Activated CD4-positive, CD25-positive, alpha-beta regulatory T cell treated with anti-CD3 and anti-CD28 coated beads, Interleukin-2, amount 50 U/mL, for 24 hours (primary cell): ENCODE data around the gene GSTCD.
"Not testable (repeated sequence)": the region's sequence is repeated elsewhere in the genome, so short reads cannot be mapped to it uniquely, and the experiment has no call there.

Experiments used
- ATAC-seq, 2 donors: fragments of 150-1000 bp; cut with Tn5 transposase; one replicate each; pipeline ENCODE4 v1.10.0; 2021; ENCODE audit warnings: mild to moderate bottlenecking in 1 of 2, moderate library complexity in 1 of 2

Gene GSTCD

DNA sequence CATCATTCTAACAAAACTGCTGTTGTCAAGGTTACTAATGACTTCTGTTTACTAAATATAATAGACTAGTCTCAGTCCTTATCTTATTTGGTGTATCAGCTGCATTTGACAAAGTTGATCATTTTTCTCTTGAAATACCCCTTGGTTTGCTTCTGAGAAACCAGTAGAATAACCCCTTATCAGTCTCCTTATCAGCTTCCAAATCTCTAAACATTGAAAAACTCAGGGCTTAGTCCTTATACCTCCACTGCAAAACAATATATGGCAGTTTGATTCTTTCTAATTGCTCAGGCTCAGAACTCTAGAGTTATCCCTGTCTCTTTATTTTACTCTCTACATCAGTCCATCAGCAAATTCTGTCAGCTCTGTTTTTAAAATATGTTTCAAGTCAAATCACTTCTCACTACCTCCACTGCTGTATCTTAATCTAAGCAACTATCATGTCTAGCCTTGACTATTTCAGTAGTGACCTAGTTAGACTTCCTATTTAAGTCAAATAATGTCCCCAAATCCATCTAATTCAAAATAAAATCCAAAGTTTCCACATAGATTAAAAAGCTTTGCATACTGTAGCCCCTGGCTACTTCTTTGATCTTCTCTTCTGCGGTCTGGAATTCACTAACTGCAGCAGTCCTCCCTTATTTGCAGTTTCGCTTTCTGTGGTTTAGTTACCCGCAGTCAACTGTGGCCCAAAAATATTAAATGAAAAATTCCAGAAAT is 99.6 kb downstream of the GSTCD start:
- no peak for ATAC-seq

DNA sequence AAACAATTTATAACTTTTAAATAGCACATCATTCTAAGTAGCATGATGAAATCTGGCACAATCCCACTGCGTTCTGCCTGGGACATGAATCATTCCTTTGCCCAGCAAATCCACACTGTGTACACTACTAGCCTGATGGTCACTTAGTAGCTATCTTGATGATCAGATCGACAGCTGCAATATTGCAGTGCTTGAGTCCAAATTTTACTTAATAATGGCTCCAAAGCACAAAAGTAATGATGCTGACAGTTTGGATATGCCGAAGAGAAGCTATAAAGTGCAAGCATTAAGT is 100.1 kb downstream of the GSTCD start:
- no peak for ATAC-seq

DNA sequence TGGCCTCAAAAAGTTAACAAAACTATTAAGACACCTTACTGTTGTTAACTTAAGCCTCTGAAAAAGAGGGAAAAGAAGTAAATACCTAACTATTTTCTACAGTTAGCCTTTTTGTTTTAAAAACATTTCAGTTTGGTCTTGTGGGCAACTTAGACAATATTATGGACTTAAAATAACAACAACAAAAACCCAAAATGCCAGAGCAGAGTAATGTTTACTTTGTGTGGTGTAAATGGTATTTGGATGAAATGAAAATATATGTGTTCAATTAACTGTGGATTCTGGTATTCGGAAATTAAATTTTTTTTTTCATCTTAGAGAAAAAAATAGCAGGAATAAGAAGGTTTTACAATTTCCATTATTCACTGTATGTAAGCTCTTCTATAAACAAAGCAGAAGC is 107.1 kb downstream of the GSTCD start:
- no peak for ATAC-seq

DNA sequence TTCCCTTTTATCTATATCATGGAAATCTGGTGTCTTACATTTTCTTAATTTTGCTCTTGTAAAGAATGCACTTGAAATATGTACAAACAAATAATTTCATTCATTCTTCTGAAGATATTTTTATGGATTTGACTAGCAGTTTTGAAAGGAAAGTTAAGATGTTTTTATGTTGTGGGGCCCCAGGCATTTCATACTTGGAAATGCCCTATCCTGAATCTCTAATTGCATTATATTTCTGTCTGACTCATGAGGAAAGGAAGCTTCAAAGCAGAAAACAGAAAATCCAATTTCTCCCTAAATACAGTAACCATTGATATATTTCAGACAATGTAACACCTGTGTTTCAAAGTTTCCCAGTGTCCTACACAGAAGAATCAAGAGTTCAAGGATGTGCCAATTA is 113.5 kb downstream of the GSTCD start:
- no peak for ATAC-seq

DNA sequence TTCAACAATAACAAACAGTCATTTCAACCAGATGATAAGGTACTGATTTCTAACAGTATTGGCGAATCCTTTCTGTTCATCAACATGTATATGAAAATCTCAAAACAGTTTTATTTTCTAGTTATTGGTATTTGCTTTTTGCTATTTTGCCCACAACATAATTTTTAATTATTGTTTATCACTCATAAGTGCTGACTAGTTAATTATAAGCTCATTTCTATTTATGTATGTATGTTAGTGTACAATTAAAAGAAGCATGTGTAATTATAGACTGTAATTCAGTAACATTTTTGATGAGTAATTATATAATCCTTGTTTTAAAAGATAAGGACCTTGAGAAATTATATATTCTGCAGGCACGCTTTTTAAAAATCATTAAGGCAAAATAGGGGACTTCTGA is 119.5 kb downstream of the GSTCD start:
- no peak for ATAC-seq

DNA sequence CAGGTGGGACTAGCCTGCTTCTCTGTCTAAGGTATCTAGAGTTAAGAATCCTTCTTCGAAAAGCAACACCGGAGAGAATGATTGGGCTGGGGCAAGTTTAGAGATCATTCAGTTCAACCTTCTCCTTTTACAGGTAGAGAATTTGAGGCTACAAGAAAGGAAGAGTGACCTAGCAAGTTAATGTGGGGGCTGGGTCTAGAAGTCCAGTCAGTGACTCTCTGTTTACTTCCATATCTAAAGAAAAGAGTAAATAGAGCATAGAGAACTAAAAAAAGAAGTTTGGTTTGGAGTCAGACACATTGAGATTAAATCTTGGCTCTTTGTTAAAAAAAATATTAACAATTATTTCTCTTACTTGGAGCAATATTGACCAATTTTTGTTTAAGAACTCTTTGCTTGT is 122.6 kb downstream of the GSTCD start:
- ATAC-seq = no peak

DNA sequence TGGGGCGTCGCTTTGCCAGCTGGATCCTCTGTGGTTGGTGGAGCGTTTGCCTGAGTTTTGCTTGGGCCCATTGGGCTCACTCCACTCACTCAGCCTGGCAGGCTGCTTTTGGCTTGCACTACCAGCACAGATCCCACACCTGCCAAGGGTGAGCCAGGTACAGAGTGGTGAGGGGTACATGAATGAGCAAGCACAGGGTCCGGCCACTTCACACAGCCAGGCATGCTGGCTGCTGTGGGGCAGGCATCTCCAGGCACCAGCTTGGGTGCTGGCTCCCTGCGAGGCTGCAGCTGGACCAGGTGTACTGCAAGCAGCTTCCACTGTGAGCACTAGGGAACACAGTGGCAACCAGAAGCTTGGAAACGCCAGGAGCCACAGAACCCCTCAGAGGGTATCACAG is 126.6 kb downstream of the GSTCD start:
- no peak for ATAC-seq

DNA sequence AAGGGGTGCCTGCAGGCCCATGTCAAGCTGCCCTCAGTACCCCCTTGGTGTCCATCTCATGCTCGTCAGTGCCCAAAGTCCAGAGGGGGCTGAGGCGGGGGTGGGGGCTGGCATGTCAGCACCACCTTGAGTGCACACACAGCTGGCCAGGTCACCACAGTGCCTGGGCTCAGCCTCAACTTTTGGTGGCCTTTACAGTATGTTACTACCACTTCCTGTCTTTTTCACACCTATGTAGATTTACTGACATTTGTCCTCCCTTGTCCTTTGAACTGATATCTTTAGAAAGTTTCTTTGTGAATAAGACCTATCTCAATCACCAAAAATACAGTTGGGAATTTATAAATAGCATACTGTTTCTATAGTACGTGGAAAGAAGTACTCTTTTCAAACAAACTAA is 128.0 kb downstream of the GSTCD start:
- no peak for ATAC-seq

DNA sequence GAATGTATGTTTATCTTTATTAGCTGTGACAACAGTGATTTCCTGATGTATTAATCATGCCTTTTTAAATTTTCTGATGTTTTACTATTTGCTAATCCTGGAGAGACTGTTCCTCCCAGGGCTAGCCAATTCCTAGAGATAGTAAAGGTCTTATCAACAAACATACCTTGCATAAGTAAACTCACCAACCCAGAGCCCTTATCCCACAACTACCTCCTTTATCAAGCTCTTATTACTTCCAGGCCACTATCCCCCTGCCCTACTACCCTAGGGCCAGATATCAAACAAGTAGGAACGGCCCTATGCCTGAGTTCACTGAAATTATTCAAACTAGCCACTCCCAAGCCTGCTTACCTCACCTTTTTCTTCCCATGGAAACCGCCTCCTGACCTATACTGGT is 128.5 kb downstream of the GSTCD start:
- ATAC-seq = no peak

DNA sequence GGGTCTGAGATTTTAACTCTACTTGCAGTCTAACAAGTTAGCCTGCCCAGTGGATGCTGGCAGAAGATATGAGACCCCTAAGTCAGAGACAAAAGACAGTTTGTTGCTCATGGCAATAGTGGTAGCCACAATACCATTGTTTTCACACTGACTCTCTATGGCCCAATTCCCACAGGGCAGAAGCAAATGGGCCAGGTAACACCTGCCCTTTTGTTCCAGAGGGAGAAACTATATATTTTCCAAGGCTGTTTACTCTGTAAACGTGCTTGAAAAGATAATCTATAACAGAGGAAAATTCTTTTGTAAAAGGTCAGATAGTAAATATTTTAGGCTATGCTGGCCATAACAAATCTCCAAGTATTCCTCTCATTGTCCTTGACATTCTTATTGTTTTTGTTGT is 129.5 kb downstream of the GSTCD start:
- no peak for ATAC-seq

DNA sequence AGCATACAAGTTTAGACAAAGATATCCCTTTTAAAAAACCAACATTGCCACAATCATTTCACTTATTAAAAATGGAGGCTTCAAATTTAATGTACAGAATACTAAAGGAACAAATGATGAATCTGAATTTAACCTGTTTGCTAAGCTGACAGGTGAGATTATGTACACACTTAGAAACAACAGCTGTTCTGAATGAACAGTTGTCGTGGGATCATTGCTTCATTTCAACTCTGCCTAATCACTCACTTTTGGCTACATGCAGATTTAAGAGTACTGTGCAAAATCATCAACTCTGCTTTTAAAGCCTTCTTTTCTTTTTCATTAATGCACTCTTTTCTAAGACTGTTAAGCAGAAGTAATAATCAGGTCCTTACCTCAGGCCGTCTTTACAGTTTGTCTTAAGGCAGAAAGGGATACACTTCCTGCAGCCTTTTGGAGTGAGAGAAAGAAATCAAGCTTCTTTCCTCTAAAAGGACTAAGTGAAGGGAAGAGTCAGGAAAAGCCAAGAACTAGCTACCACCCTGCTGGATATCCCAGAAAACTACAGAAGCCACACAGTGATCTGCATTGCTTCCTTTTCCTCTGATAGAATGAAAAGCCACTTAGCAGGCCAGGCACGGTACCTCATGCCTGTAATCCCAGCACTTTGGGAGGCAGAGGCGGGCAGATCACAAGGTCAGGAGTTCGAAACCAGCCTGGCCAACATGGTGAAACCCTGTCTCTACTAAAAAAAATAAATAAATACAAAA is 132.0 kb downstream of the GSTCD start:
- no peak for ATAC-seq

DNA sequence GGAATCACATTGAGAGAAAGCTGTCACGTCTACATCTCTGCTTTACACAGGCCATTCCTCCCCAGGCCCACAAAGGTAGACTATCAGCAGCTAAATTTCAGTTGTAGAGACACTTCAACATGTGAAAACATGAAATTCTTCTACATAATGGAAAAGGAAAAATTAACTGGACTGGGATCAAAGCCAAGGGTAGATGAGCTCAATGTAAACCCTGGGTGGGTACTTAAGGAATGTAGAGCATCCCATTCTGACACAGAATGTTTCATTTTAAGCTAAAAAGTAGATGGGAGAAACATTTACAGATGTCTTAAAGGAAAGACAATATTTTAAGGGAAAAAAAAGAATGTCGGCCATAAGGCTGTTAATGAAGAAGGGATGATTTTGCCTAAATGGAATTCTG is 135.4 kb downstream of the GSTCD start:
- ATAC-seq = no peak

DNA sequence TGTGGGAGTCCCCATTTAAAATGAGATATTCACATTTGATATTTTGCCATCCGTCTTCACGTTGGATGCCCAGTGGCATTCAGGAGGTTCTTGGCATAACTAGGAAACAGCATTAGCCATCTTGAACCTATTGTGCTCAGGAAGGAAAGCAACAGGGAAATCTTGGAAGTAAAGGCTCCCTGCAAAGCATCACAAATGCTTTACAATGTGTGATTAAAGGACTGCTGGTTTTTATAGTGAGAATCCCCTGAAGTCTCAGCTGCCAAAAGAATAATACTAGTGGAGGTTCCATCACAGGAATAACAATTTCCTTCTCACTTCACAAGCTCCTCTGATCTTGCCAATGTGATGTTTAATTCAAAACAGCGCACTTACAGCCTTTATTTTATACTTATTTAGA is 137.0 kb downstream of the GSTCD start:
- ATAC-seq = no peak

DNA sequence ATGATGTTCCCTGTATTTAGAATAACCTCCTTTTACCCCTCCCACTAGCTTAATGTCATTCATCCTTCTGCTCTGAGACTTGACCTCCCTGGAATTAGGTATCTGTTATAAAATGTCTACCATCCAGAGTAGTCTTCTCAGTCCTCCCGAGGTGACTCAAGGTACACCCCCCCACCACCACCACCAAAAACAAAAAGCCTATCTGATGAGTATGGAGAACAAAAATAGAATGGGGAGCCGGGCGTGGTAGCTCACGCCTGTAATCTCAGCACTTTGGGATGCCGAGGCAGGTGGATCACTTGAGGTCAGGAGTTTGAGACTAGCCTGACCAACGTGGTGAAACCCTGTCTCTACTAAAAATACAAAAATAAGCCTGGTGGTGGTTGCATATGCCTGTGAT is 139.8 kb downstream of the GSTCD start:
- not testable (repeated sequence) for ATAC-seq

DNA sequence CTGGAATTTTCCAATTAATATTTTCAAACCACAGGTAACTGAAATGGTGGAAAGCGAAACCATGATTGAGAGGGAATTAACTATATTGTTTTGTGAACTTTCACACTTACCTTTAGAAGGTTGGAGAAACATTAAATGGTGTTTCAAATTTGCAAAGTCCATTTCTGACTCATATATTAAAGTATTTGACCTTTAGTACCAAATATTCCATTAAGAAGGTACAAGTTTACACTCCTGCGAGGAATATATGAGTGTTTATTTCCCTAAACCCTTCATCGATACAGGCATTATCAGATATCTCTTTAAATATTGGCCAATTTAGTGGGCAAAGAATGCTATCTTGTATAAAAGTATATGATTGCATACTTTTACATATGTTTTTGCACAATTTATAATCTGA is 142.6 kb downstream of the GSTCD start:
- no peak for ATAC-seq

DNA sequence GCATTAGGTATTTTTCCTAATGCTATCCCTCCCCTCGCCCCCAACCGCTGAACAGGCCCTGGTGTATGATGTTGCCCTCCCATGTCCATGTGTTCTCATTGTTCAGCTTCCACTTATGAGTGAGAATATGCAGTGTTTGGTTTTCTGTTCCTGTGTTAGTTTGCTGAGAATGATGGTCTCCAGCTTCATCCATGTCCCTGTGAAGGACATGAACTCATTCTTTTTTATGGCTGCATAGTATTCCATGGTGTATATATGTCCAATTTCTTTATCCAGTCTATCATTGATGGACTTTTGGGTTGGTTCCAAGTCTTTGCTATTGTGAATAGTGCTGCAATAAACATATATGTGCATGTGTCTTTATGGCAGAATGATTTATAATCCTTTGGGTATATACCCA is 143.6 kb downstream of the GSTCD start:
- not testable (repeated sequence) for ATAC-seq

DNA sequence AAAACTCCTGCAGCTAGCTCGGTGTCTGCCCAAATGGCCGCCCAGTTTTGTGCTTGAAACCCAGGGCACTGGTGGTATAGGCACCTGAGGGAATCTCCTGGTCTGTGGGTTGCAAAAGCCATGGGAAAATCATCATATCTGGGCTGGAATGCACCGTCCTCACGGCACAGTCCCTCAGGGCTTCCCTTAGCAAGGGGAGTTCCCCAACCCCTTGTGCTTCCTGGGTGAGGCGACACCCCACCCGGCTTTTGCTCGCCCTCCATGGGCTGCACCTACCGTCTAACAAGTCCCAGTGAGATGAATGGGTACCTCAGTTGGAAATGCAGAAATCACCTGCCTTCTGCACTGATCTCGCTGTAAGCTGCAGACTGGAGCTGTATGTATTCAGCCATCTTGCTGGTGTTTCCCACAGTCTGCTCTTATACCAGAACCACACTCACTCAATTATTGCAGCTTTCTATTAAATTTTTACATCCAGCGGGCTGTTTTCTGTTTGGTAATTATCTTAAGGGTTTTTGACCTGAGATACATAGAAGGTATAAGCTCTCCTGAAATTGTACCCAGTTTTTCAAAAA is 150.0 kb downstream of the GSTCD start:
- no peak for ATAC-seq

DNA sequence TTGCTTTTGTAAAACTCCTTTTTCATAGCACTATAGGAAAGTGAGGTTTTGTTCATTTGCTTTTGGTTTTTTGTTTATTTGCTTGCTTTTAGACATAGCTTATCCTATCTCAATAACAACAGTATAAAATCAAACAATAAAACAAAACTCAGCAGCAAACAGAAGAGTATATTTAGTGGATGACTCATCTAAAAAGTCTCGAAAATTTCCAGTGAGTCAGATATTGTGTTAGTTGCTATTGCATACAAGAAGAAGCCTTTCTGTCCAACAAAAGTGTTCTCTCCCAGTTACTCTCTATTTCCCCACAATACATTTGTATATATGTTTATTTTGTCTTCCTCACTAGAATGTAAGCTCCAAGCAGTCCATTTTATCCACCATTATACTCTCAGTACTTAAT is 150.6 kb downstream of the GSTCD start:
- ATAC-seq = no peak

DNA sequence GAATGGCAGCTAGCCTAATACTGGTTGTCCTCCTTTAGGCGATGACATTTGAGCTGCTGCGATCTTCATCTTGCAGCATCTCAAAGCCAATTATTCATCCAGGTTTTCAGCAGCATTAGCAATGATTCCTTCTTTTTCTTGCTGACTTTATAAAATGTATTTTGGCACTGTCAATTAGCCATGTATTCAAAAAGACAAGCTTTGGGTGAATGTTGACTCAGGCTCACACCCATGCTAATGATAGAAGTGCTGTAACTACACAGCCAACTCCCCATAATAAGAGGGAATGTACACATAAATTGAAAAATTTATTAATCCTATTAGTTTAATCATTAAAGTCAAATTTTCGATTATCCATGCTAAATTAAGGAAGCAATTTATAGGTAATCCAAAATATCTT is 162.4 kb downstream of the GSTCD start:
- no peak for ATAC-seq

DNA sequence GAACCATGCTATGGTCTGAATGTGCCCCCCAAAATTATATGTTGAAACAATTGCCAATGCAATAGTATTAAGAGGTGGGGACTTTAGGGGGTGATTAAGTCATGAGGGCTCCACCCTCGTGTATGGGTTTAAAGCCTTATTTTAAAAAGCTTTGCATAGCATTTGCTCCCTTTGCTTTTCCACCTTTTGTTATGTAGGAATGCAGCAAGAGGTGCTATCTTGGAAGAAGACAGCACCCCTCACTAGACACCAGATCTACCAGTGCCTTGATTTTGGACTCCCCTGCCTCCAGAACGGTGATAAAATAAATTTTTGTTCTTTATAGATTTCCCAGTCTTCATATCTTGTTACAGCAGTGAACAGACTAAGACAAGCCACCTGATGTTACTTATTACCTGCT is 163.4 kb downstream of the GSTCD start:
- no peak for ATAC-seq

DNA sequence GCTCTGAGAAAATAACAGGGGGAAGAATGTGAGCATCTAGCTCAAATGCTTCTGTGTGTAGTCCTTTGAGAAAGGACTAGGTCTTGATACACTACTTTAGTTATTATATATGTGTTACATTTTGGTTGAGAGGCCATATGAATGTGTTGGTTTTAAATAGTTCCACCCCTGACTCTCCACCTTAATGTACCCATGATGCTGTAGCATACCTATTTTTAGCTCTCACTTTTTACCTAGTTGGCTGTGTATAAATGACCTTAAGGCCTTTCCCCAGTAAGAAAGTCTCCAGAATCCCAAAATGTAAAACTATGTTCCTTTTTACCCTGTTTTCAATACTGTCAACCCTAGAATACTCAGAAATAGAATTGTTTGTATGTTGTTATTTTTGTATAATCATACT is 166.6 kb downstream of the GSTCD start:
- ATAC-seq = no peak

DNA sequence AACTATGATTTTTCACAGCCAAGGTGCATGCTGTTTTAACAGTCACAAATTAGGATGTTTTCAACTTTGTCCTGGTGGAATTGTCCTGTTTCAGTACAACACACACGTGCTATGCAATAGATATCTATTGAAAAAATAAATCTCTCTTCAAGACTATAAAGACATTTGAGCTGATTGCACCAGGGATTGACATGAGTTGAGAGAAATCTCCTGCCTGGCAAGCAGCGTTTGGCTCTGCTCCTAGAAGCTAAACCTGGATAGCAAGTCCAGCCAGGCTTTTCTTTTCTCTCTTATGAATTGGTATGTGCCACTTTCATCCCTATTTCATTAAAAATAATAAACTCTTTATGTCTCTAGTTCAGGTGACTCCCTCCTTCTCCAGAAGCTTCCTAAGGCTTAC is 170.1 kb downstream of the GSTCD start:
- ATAC-seq = no peak

DNA sequence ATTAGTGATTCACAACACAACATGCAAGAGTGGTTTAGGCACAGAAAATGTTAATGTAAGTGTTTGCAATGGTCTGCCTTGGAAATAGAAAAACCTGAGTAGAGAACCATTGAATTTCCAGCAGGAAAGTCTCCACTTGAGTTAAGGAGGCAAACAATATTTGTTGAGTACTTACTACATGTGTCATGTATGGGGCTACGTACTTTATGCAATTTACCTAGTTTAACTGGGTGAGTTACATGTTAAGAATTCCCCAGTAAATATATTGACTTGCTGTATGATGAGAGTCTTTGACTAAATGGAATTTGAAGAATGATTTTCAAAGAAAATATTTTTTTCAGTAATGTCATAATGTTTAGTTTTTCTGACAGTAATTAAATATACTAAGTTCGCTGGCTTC is 178.9 kb downstream of the GSTCD start:
- no peak for ATAC-seq
